HCT116 (cell line): ENCODE results near the gene LIN7A. TPM values are rescaled to one million over a fixed set of nuclear protein-coding genes. Genes with fewer than 3 reads are reported as not detected.

ENCODE experiments used
- ATAC-seq: fragments of 200-7000 bp; cut with Tn5 transposase; 2 replicates; pipeline ENCODE4 v1.9.1; 2020; ENCODE audit warnings: mild to moderate bottlenecking, moderate library complexity
- BruUV-seq: library from RNA; stranded (reverse); fragments of 400-500 nt; replicated peaks from 2 replicates; lab custom pipeline; 2021; lab: Mats Ljungman, UMichigan
- CTCF ChIA-PET: fragments of 300-600 bp; sonication (Branson Sonifier 250); formaldehyde crosslinking; loops from one replicate; lab custom pipeline; 2021; ENCODE audit warnings: antibody characterized with exemption; lab: Charles Lee
- POLR2A ChIA-PET: fragments of 300-600, 350-600 bp; sonication (Branson Sonifier 250); formaldehyde crosslinking; loops from one replicate; lab custom pipeline; 2021; ENCODE audit warnings: antibody characterized with exemption; lab: Charles Lee
- RAD21 ChIA-PET, 2 experiments: fragments of 300-600 bp; sonication (Branson Sonifier 250); formaldehyde crosslinking; loops; one replicate each; lab custom pipeline; 2023; ENCODE audit warnings: low total read pairs in 2 of 2; ENCODE audit not compliant: uncharacterized antibody in 2 of 2, unreplicated experiment in 2 of 2, low non-redundant PET in 1 of 2; lab: Charles Lee
- DNase-seq: peaks from one replicate; pipeline ENCODE4 v3.0.0-alpha.2; 2010; ENCODE audit warnings: low read depth, low spot score
- H2AFZ ChIP-seq: fragments of 200-600 bp; shearing (Covaris generic), sonication (generic); 2 replicates; pipeline ENCODE4 v1.6.1; 2017; ENCODE audit warnings: low read depth, mixed run types, mixed read lengths, antibody characterized with exemption, low read length; ENCODE audit not compliant: poor library complexity, severe bottlenecking
- H3K27ac ChIP-seq: 2 replicates; pipeline ENCODE4 v1.5.1; 2012; ENCODE audit warnings: low read depth, low read length
- H3K27me3 ChIP-seq: fragments of 200-600 bp; sonication (generic); 2 replicates; pipeline ENCODE4 v1.6.1; 2016; ENCODE audit warnings: mixed run types, low read length, mixed read lengths; ENCODE audit not compliant: insufficient read depth
- H3K36me3 ChIP-seq, 2 experiments: fragments of 200-500 bp in 1 of 2; fragments of 200-600 bp in 1 of 2; sonication (Bioruptor generic) in 1 of 2; sonication (generic) in 1 of 2; 2 replicates each; pipeline versions ENCODE4 v1.5.1 to v1.6.1; 2014 to 2016; ENCODE audit warnings: low read length in 2 of 2, inconsistent platforms in 1 of 2, mixed read lengths in 1 of 2, mixed run types in 1 of 2; ENCODE audit not compliant: insufficient read depth in 2 of 2, control insufficient read depth in 1 of 2
- H3K4me1 ChIP-seq, 2 experiments: fragments of 200-600 bp in 1 of 2; sonication (generic) in 1 of 2; 2 replicates each; pipeline versions ENCODE4 v1.5.1 to v1.6.1; 2012 to 2017; ENCODE audit warnings: low read length in 2 of 2, inconsistent platforms in 1 of 2, mild to moderate bottlenecking in 1 of 2, mixed read lengths in 1 of 2, mixed run types in 1 of 2, moderate library complexity in 1 of 2; ENCODE audit not compliant: insufficient read depth in 2 of 2, control insufficient read depth in 1 of 2
- H3K4me2 ChIP-seq: fragments of 200-600 bp; sonication (generic); 2 replicates; pipeline ENCODE4 v1.6.1; 2017; ENCODE audit warnings: mixed run types, low read length, mixed read lengths
- H3K4me3 ChIP-seq, 2 experiments: fragments of 200-600 bp in 1 of 2; sonication (generic) in 1 of 2; replicated peaks in 1 of 2; 2 replicates each; pipeline ENCODE4 v1.5.1; 2011 to 2016; ENCODE audit warnings: low read length in 2 of 2, control low read depth in 1 of 2, low read depth in 1 of 2, mild to moderate bottlenecking in 1 of 2, mixed read lengths in 1 of 2, mixed run types in 1 of 2
- H3K79me2 ChIP-seq: fragments of 200-600 bp; sonication (generic); 2 replicates; pipeline ENCODE4 v1.6.1; 2017; ENCODE audit warnings: mild to moderate bottlenecking, mixed run types, low read length, moderate library complexity, mixed read lengths; ENCODE audit not compliant: insufficient read depth
- H3K9ac ChIP-seq: fragments of 200-600 bp; sonication (generic); 2 replicates; pipeline ENCODE4 v1.6.1; 2016; ENCODE audit warnings: low read length, mixed read lengths
- H3K9me2 ChIP-seq: fragments of 200-600 bp; sonication (generic), shearing (Covaris generic); 2 replicates; pipeline ENCODE4 v1.6.1; 2017; ENCODE audit warnings: mixed run types, mild to moderate bottlenecking, moderate library complexity; ENCODE audit not compliant: insufficient read depth
- H3K9me3 ChIP-seq, 2 experiments: fragments of 200-500 bp in 1 of 2; fragments of 200-600 bp in 1 of 2; sonication (Bioruptor generic) in 1 of 2; sonication (generic) in 1 of 2; 2 replicates each; pipeline ENCODE4 v1.6.1; 2014 to 2017; ENCODE audit warnings: low read length in 2 of 2, mixed read lengths in 2 of 2, inconsistent platforms in 1 of 2, low read depth in 1 of 2, mild to moderate bottlenecking in 1 of 2, mixed run types in 1 of 2, moderate library complexity in 1 of 2; ENCODE audit not compliant: control insufficient read depth in 1 of 2, insufficient read depth in 1 of 2
- H4K20me1 ChIP-seq: fragments of 200-600 bp; sonication (generic), shearing (Covaris generic); 2 replicates; pipeline ENCODE4 v1.6.1; 2017; ENCODE audit warnings: mixed run types, mild to moderate bottlenecking, moderate library complexity; ENCODE audit not compliant: insufficient read depth
- ATF3 ChIP-seq: IDR thresholded peaks from 2 replicates; pipeline ENCODE4 v1.6.1; 2012
- ELF1 ChIP-seq: IDR thresholded peaks from 2 replicates; pipeline ENCODE4 v1.6.1; 2012; ENCODE audit warnings: low read depth, borderline replicate concordance
- SP1 ChIP-seq: IDR thresholded peaks from 2 replicates; pipeline ENCODE4 v1.6.1; 2012; ENCODE audit warnings: low read depth
- ZNF274 ChIP-seq: fragments of 200-500 bp; sonication (Bioruptor generic); IDR thresholded peaks from 2 replicates; pipeline ENCODE4 v1.6.1; 2014; ENCODE audit warnings: mild to moderate bottlenecking, low read depth, low read length, inconsistent platforms
- intact Hi-C: fragments of 100-400 bp; cut with micrococcal nuclease; formaldehyde crosslinking; loops from 2 replicates; pipeline ENCODE4 v1.10.0; 2022
- total RNA-seq: library from RNA; stranded (reverse); gene quantifications from one replicate; pipeline ENCODE4 v1.2.1, GENCODE V29; 2021; ENCODE audit not compliant: unreplicated experiment
- TF ChIP-seq, protein P1 (sequence below): IDR thresholded peaks from 2 replicates; pipeline ENCODE4 v1.6.1; 2012

The LIN7A gene
- total RNA-seq, 1 experiment from 2014 or later, result 1.5 TPM

DNA sequence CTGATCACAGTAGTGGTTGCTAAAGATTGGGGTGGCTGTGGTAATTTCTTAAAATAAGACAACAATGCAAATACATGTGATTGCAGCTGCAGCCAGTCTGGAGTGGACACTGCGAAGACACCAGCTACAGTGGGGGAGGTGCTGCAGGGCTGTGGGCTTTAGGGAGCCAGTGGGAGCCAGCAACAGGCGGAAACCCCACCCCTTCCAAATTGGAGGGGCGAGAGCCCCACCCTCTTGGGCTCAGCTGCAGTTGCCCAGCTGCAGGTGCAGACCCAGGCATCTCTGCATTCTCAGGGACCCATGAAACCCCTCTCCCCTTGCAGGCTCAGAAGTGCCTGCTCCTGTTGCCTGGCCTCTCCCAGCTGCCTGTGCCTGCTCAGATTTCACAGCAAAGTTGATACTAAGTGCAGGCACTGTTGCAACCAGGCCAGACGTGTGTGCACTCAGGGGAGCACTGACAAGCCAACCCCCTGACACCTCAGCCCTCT is 116.2 kb downstream of the LIN7A start:
- no peaks in the 10 kb centered on the region for H3K27me3 ChIP-seq
- H2AFZ ChIP-seq, result no peak overlapping the region
- no peaks in the 10 kb centered on the region for H3K9me2 ChIP-seq
- DNase-seq (no peak), ATAC-seq (no peak)
- no peaks in the 10 kb centered on the region for H3K4me1 ChIP-seq
- ChIA-PET RAD21 (no interaction called here), CTCF (no interaction called here), POLR2A (no interaction called here)
- intact Hi-C loops, result no loop called here
- H3K4me3 ChIP-seq, result no peak overlapping the region
- no peaks in the 10 kb centered on the region for H3K36me3 ChIP-seq
- TF ChIP-seq ZNF274 (no peak), ELF1 (no peak), ATF3 (no peak)
- TF ChIP-seq, protein P1, sequence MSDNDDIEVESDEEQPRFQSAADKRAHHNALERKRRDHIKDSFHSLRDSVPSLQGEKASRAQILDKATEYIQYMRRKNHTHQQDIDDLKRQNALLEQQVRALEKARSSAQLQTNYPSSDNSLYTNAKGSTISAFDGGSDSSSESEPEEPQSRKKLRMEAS, result no peak
- no peak overlapping the region for H3K4me2 ChIP-seq
- no peaks in the 10 kb centered on the region for H3K9me3 ChIP-seq
- no peak overlapping the region for H3K9ac ChIP-seq
- H3K79me2 ChIP-seq, result no peaks in the 10 kb centered on the region
- H4K20me1 ChIP-seq, result no peaks in the 10 kb centered on the region
- no TSS peak for BruUV-seq
- H3K27ac ChIP-seq, result no peak overlapping the region

GRCh38 chr12:80818878-80819277 is 118.9 kb downstream of the LIN7A start:
- H3K9me2 ChIP-seq, result no peaks in the 10 kb centered on the region
- H3K9ac ChIP-seq, result no peak overlapping the region
- no peaks in the 10 kb centered on the region for H3K27me3 ChIP-seq
- RAD21 ChIA-PET, result no interaction called here
- no peak overlapping the region for H3K4me2 ChIP-seq
- H3K36me3 ChIP-seq, result no peaks in the 10 kb centered on the region
- ATAC-seq, result no peak
- no peaks in the 10 kb centered on the region for H3K4me1 ChIP-seq
- no peak overlapping the region for H3K27ac ChIP-seq
- no peak for DNase-seq
- no peaks in the 10 kb centered on the region for H3K79me2 ChIP-seq
- no peak overlapping the region for H2AFZ ChIP-seq
- POLR2A ChIA-PET, result no interaction called here
- no peaks in the 10 kb centered on the region for H3K9me3 ChIP-seq
- CTCF ChIA-PET, result no interaction called here
- no peak for TF ChIP-seq SP1
- no peak overlapping the region for H3K4me3 ChIP-seq
- BruUV-seq, result no TSS peak
- intact Hi-C loops, result no loop called here
- H4K20me1 ChIP-seq, result no peaks in the 10 kb centered on the region
